ENCODE measurements around the gene PNLIPRP3. TPM values are rescaled to one million over a fixed set of nuclear protein-coding genes. Genes with fewer than 3 reads are reported as not detected.

PNLIPRP3 gene
- total and polyA plus RNA-seq, 12 donors: 0.11 to 0.14 (median 0.11) TPM; not detected in 9

DNA sequence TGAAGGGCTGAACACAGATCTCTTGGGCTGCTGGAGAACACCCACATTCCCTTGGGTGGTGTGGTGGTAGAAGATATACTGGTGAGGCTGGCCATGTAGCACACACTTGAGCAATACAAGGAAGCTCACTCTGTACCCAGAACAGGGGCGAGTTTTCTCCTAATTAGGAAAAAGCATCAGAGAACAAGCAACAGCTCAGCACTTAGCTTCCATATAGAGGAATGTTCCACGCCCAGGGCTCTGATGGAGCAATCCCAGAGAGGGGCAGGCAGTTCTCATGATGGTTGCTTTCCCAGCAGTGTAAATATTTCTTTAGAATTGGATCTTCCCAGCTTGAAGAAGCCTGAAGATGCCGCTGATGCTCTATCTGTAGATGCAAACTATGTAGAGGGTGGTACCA lies 97.1 kb downstream of the PNLIPRP3 start:
- Histone ChIP-seq H3K4me1 (replicated peaks in 1 of 2) (no peaks in the 10 kb centered on the region), H3K4me3 (no peak overlapping the region), H3K27me3 (peaks cover 4% of the 10 kb centered on the region), H3K9me3 (replicated peaks in 1 of 3) (no peaks in the 10 kb centered on the region), H3K36me3 (replicated peaks in 1 of 2) (no peaks in the 10 kb centered on the region), H3K27ac (no peak overlapping the region)
- no peak for DNase-seq
- TF ChIP-seq, protein P1, sequence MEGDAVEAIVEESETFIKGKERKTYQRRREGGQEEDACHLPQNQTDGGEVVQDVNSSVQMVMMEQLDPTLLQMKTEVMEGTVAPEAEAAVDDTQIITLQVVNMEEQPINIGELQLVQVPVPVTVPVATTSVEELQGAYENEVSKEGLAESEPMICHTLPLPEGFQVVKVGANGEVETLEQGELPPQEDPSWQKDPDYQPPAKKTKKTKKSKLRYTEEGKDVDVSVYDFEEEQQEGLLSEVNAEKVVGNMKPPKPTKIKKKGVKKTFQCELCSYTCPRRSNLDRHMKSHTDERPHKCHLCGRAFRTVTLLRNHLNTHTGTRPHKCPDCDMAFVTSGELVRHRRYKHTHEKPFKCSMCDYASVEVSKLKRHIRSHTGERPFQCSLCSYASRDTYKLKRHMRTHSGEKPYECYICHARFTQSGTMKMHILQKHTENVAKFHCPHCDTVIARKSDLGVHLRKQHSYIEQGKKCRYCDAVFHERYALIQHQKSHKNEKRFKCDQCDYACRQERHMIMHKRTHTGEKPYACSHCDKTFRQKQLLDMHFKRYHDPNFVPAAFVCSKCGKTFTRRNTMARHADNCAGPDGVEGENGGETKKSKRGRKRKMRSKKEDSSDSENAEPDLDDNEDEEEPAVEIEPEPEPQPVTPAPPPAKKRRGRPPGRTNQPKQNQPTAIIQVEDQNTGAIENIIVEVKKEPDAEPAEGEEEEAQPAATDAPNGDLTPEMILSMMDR (IDR thresholded peaks at IDR 0.05): no peak
- TF ChIP-seq POLR2A (IDR thresholded peaks at IDR 0.05): no peak
- intact Hi-C loops (cut with DNase I): no loop called here
- WGBS, 4 donors: 70 to 82% (median 78%) methylated on average over 3 of the region's 3 CpGs

DNA sequence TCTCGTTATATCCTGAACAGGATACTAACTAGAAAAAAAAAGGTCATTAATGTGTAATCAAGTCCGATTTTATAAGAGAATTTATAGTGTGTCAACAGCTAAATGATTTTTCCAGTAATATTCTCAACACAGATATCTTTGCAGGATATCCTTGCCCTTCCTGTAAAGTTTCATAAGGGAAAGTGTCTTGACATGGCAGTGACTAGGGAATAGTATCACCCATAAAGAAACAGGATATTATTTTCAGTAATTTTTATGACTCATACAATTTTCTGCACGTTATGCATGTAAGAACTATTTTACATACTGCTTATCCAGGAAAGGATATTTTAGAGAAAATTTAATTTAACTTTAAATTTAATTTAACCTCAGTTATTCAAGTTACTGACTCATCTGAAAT lies 98.6 kb downstream of the PNLIPRP3 start:
- no peak overlapping the region for H3K27ac ChIP-seq
- H3K9me3 ChIP-seq (replicated peaks in 1 of 3): no peaks in the 10 kb centered on the region
- no peaks in the 10 kb centered on the region for H3K4me1 ChIP-seq (replicated peaks in 1 of 2)
- DNase-seq: no peak
- no peak overlapping the region for H3K4me3 ChIP-seq
- WGBS, 4 donors: 43 to 63% (median 56%) methylated on average over 3 of the region's 3 CpGs
- H3K27me3 ChIP-seq: peaks cover 4% of the 10 kb centered on the region
- no peak for TF ChIP-seq POLR2A (IDR thresholded peaks at IDR 0.05)
- intact Hi-C loops (cut with DNase I): no loop called here
- no peaks in the 10 kb centered on the region for H3K36me3 ChIP-seq (replicated peaks in 1 of 2)

Small RNA genes lying within 50 kb of the gene (small RNA-seq; reads per million reads assigned to genes)
- 0 reads per million in 2 donors for gene SNRPGP6

Other genes with a start within 250 kb of the PNLIPRP3 start
- 10 to 100 TPM in 2 of 9 donors, 1 to 10 TPM in 6, under 1 TPM in 1; 0.61 to 12.9 (median 5.0) TPM for gene GFRA1, start 154.6 kb upstream of the PNLIPRP3 start, total RNA-seq
- 1 to 10 TPM; 1.4 to 2.1 (median 1.8) TPM for gene GFRA1, start 154.6 kb upstream of the PNLIPRP3 start, polyA plus RNA-seq
- gene CCDC172, start 103.4 kb upstream of the PNLIPRP3 start, total RNA-seq: not detected
- gene CCDC172, start 103.4 kb upstream of the PNLIPRP3 start, polyA plus RNA-seq: 1 to 10 TPM in 1 of 3 donors, under 1 TPM in 1, not detected in 1; 0.16 to 1.5 TPM
- 1 to 10 TPM in 3 of 9 donors, under 1 TPM in 3, not detected in 3; 0.45 to 2.2 (median 1.00) TPM for gene PNLIP, start 118.1 kb downstream of the PNLIPRP3 start, total RNA-seq
- gene PNLIP, start 118.1 kb downstream of the PNLIPRP3 start, polyA plus RNA-seq: under 1 TPM in 2 of 3 donors, not detected in 1; 0.16 to 0.88 TPM
- 1 to 10 TPM in 2 of 9 donors, under 1 TPM in 1, not detected in 6; 0.56 to 1.5 (median 1.4) TPM for gene PNLIPRP1, start 163.1 kb downstream of the PNLIPRP3 start, total RNA-seq
- gene PNLIPRP1, start 163.1 kb downstream of the PNLIPRP3 start, polyA plus RNA-seq: under 1 TPM in 2 of 3 donors, not detected in 1; 0.24 to 0.88 TPM
- gene PNLIPRP2, start 193.1 kb downstream of the PNLIPRP3 start, total RNA-seq: 1 to 10 TPM in 1 of 9 donors, under 1 TPM in 3, not detected in 5; 0.84 to 1.1 (median 0.94) TPM
- gene PNLIPRP2, start 193.1 kb downstream of the PNLIPRP3 start, polyA plus RNA-seq: under 1 TPM in 2 of 3 donors, not detected in 1; 0.15 to 0.44 TPM

Measured in adrenal gland (tissue), 12 donors.